Body of pancreas (tissue), 4 donors: ENCODE measurements around the gene IL17RA. TPM values are rescaled to one million over a fixed set of nuclear protein-coding genes. Genes with fewer than 3 reads are reported as not detected.

ENCODE experiments used
- ATAC-seq: fragments of 150-250 bp; one replicate; pipeline ENCODE4 v1.9.1; 2016
- DNase-seq, 4 donors: peaks; one replicate each; pipeline ENCODE4 v3.0.0-alpha.2; 2019
- H3K27ac ChIP-seq, 4 donors: fragments of 200-600 bp; sonication (generic); 1 replicate in 3 of 4; 2 replicates in 1 of 4; pipeline versions ENCODE4 v1.5.1 to v1.6.1; 2016 to 2019; ENCODE audit warnings: mild to moderate bottlenecking in 1 of 4, mixed read lengths in 1 of 4, moderate library complexity in 1 of 4
- H3K27me3 ChIP-seq, 2 donors: fragments of 200-600 bp; sonication (generic); one replicate each; pipeline ENCODE4 v1.6.0; 2016; ENCODE audit warnings: mild to moderate bottlenecking in 1 of 2
- H3K36me3 ChIP-seq, 2 donors: fragments of 200-600 bp; sonication (generic); replicated peaks in 1 of 2; 2 replicates each; pipeline ENCODE4 v1.5.1; 2016; ENCODE audit warnings: low read depth in 2 of 2; ENCODE audit not compliant: insufficient read depth in 1 of 2
- H3K4me1 ChIP-seq: fragments of 200-600 bp; sonication (generic); one replicate; pipeline ENCODE4 v1.6.0; 2016
- H3K4me3 ChIP-seq, 2 donors: fragments of 200-600 bp; sonication (generic); 1 replicate in 1 of 2; 2 replicates in 1 of 2; pipeline ENCODE4 v1.5.1; 2016 to 2019
- H3K9me3 ChIP-seq, 3 donors: fragments of 200-600 bp; sonication (generic); 1 replicate in 2 of 3; 2 replicates in 1 of 3; pipeline ENCODE4 v1.5.1; 2016
- CTCF ChIP-seq, 7 experiments: fragments of 450-650 bp in 4 of 7; fragments of 200-600 bp in 3 of 7; sonication (generic) in 3 of 7; IDR thresholded peaks; one replicate each; pipeline ENCODE4 v1.5.1; 2016 to 2019; ENCODE audit warnings: antibody characterized with exemption in 7 of 7
- POLR2A ChIP-seq, 3 donors: fragments of 450-650 bp; IDR thresholded peaks; one replicate each; pipeline ENCODE4 v1.6.1; 2016; ENCODE audit warnings: antibody characterized with exemption in 3 of 3, mild to moderate bottlenecking in 2 of 3
- WGBS, 2 donors: methylation state at CpG; one replicate each; pipeline ENCODE4 v1.1.5; 2017; 5-methylcytosine and 5-hydroxymethylcytosine counted together
- intact Hi-C: fragments of 100-400 bp; cut with DNase I; formaldehyde crosslinking; loops from one replicate; pipeline ENCODE4 v1.15.1; 2023
- total RNA-seq, 2 donors: library from RNA; depleted of rRNA; stranded (reverse); fragments of >200 nt; gene quantifications; one replicate each; pipeline ENCODE4 v1.1.0, GENCODE V29; 2016

The IL17RA gene
- total RNA-seq, 2 donors from 2014 or later: 8.3 to 13.8 TPM

DNA sequence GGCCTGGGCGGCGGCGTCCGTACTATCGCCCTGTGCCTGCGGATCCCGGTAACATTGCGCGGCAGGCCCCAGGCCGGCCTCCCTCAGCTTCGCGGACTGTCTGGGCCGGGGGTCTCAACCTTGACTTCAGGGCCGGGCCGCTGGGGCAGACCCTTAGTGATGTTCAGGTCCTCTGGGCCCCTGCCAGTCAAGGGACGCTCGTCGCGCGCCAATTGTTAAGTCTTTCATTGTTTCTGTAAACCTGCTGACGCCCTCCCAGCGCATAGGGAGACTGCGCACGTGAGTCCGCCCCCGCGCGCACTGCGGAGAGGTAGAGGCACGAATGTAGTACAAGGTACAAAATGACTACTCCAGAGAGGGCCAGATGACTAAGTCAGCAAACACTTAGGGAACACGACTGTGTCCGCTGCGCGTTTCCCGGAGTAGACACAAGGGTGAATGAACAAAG lies 74.7 kb downstream of the IL17RA start:
- DNase-seq: peak; percentile 39 to 58 (median 46)
- peaks cover 32% of the 10 kb centered on the region for H3K4me1 ChIP-seq
- TF ChIP-seq CTCF (IDR thresholded peaks at IDR 0.05): no peak
- no peak for TF ChIP-seq POLR2A (IDR thresholded peaks at IDR 0.05)
- H3K27ac ChIP-seq: peak overlapping the region; percentile 70 to 91 (median 82)
- no peaks in the 10 kb centered on the region for H3K27me3 ChIP-seq
- H3K4me3 ChIP-seq: peak overlapping the region; percentile 44 to 71
- peak; percentile 27 for ATAC-seq
- no peaks in the 10 kb centered on the region for H3K9me3 ChIP-seq
- intact Hi-C loops: no loop called here
- H3K36me3 ChIP-seq: no peaks in the 10 kb centered on the region
- WGBS, 2 donors: 5 to 7% methylated on average over 15 to 31 of the region's 35 CpGs

- TF ChIP-seq POLR2A (IDR thresholded peaks at IDR 0.05): no peak
- no peak for TF ChIP-seq CTCF (IDR thresholded peaks at IDR 0.05)
- intact Hi-C loops: no loop called here
- Histone ChIP-seq H3K9me3 (no peaks in the 10 kb centered on the region), H3K4me3 (no peak overlapping the region), H3K27me3 (no peaks in the 10 kb centered on the region), H3K27ac (no peak overlapping the region), H3K4me1 (peaks cover 21% of the 10 kb centered on the region), H3K36me3 (no peaks in the 10 kb centered on the region)
- DNase-seq: no peak
- 91 to 96% methylated on average over 3 of the region's 3 CpGs for WGBS, 2 donors
- ATAC-seq: no peak
Observed at GRCh38 chr22:17161991-17162390, 77.2 kb downstream of the IL17RA start.

DNA sequence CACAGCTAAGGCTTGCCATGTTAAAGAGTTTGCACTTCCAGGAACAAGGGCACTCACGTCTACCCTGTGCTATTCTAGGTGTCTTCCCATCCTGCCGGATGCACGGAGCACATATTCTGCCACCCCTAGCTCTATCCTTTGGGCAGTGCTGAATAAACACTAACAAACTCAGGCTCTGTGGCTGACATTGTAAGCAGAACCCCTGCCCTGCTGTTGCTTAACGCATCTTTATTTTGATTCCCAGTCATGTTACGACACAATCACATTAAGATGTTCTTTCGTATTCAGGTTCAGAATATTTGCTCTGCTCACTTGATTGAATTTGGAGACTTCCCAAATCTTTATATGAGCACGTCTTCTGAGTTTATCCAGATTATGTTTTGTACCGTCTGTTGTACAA lies 77.9 kb downstream of the IL17RA start:
- no peak for DNase-seq
- intact Hi-C loops: no loop called here
- WGBS, 2 donors: 67 to 75% methylated on average over 8 of the region's 8 CpGs

DNA sequence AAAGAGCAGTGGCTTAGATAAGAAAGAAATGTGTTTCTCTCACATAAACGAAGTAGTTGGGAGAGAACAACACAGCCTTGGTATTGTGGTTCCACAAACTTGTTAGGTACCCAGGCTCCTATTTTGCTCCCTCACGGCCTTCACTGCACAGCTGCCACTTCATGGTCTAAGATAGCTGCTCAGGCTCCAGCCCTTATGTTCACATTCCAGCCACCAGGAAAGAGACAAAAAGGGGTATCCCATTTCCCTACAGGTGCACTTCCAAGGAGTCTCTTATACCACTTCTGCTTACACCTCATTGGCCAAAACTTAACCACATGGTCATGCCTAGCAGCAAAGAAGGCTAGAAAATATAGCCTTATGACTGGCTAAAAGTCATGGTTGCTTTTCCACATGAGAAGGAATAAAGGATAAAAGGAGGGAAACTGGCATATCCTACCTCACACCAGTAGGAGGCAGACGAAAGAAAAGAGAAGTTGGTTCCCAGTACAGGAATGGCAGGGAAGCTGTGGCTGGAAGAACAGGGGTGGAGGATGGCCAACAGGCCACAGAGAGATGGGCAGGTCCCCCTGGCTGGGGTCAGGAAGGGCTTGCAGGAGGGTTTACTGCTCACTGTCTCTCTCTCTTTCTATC lies 79.7 kb downstream of the IL17RA start:
- no peak for DNase-seq
- WGBS, 2 donors: 70 to 84% methylated on average over 3 of the region's 3 CpGs
- ATAC-seq: no peak
- Histone ChIP-seq H3K36me3 (no peaks in the 10 kb centered on the region), H3K9me3 (no peaks in the 10 kb centered on the region), H3K27me3 (no peaks in the 10 kb centered on the region), H3K27ac (no peak overlapping the region), H3K4me3 (no peak overlapping the region), H3K4me1 (peaks cover 14% of the 10 kb centered on the region)
- TF ChIP-seq POLR2A (IDR thresholded peaks at IDR 0.05) (no peak), CTCF (IDR thresholded peaks at IDR 0.05) (no peak)
- intact Hi-C loops: loop anchor here (5.0 kb wide), 1 partner anchor 77 kb away; no protein-coding TSS in a partner anchor

More for the DNA sequence above, 77.9 kb downstream of the IL17RA start:
- Histone ChIP-seq H3K27me3 (no peaks in the 10 kb centered on the region), H3K4me1 (peaks cover 21% of the 10 kb centered on the region), H3K9me3 (no peaks in the 10 kb centered on the region), H3K27ac (no peak overlapping the region), H3K4me3 (no peak overlapping the region), H3K36me3 (no peaks in the 10 kb centered on the region)
- ATAC-seq: no peak
- TF ChIP-seq CTCF (IDR thresholded peaks at IDR 0.05) (no peak), POLR2A (IDR thresholded peaks at IDR 0.05) (no peak)

Other genes starting within 250 kb of the IL17RA start
- not detected for gene GAB4, start 76.8 kb upstream of the IL17RA start, total RNA-seq
- gene TMEM121B, start 36.4 kb downstream of the IL17RA start, total RNA-seq: under 1 TPM in 1 of 2 donors, not detected in 1; 0.26 TPM
- gene HDHD5, start 74.3 kb downstream of the IL17RA start, total RNA-seq: 10 to 100 TPM; 22.1 to 28.7 TPM
- gene ADA2, start 134.4 kb downstream of the IL17RA start, total RNA-seq: 1 to 10 TPM; 2.3 to 3.4 TPM